GM21528 (cell line): ENCODE data around the gene FAM204A.

ENCODE experiments used
- ATAC-seq: cut with Tn5 transposase; IDR thresholded peaks from one replicate; pipeline ENCODE4 v1.9.1; 2021; ENCODE audit warnings: mild to moderate bottlenecking, moderate library complexity; ENCODE audit not compliant: unreplicated experiment, low FRiP score

FAM204A gene

DNA sequence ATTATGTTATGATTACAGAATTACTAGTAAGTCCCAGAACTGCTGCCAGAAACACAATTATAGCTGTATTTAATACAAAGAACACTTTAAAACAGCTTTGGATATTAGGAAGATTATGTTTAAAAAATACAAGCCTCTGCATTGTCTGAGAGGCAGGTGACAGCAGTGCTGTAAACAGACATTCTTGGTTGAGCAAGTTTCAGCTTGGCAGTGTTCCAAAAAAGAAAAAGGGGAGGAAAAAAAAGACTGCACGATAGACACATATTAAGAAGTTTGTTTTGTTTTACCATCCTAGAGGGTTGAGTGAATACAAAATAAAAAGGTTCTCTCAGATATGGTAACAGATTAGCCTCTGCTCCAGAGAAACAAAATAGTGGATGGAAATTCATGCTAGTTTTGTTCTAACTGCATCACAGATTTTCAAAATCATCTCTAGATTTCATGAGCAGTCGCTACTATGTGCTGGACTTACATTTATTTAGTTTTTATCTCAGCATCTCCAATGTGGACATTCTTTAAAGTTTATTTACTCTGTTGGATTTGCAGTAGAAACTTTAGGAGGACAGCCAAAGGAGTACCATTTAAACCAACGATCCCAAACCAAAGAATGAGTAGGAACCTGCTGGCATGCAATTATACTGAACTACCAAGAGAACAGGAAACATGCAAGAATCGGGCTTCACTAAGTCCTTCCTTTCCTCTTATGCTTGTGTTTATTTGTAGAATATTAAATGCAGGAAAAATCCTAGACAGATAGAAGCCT is 9.0 kb downstream of the FAM204A start:
- ATAC-seq = no peak

DNA sequence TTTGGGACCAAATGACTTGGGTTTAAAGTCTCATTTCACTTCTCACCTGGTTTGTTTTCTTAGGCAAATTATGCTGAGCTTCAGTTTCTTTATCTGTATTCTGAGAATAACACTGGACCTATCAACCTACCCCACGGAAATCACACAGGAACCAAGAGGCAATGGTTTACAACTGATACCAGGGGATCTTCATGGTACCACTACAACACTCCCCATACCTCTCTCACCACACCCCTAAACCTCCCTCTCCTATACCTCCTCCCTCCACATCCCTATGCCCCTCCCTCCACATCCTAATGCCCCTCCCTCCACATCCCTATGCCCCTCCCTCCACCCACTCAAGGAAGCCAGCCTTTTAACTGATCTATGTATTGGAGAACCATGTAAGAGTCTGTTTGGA is 9.9 kb downstream of the FAM204A start:
- peak; percentile 64 for ATAC-seq

DNA sequence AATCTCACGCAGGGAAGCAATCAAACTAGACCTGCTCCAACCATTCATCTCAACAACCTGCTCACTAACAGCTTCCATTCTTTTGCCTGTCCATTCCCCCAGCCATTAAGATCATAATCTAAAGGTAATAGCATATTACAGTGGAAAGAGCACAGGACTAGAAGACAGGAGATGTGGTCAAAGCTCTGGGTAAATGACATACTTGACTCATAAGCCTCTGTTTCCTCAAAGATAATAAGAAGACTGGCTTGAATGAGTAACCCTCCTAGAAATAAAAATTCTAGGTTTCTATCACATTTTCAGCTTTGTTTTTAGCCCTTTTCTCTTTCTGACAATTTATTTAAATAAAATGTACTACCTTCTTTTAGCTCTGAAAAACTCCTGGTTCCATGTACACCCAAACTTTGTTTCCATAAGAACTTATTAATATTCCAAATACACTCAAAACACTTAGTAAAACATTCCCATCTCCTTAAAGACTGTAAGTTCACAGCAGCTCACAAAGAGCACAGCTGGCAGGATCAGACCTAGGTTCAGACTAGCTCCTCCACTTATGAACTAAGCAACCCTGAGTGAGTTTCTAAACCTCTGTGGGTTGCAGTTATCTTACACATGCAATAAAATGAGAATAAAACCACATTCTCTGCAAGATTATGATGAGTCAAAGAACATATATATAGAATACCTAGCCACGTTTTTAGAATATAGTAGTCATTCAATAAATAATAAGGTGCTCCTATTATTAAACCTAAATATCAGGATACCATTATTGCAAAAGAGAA is 11.6 kb downstream of the FAM204A start:
- no peak for ATAC-seq

- no peak for ATAC-seq
These were observed 18.0 kb downstream of the FAM204A start for GRCh38 chr10:118324140-118324539.

DNA sequence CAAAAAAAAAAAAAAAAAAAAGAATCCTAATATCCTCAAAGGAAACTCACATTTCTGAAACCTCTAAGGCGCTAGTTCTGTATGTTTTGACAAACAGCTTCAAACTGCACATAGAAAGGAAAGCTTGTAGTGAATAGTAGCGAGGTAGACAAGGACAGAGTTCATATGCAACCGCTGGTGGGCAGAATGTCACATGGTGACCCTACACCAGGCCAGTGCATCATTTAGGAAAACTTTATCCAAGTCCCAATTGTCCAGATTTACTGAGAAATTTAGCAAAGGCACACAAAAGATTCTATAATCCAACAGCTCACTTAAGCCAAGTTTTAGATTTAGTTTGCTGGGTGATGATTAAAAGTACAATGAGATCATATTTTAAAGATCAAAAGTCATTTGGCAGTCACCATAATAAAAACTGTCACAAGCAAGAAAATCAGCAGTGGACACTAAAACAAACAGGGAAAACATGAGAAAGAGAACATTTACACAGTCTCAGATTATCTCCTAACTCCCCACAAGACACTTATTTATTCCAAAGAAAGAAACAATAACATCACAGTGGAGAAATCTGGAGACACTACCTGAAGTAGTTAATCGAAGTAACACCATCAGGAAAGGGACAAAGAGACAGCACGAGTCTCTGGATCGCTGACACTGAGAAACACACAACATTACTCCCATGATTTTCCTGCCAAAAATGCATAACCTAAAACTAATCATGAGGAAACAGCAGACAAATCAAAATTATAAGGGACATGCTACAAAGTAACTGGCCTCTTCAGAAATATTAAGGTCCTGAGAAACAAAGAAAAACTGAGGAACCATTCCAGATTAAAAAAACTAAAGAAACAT is 20.2 kb downstream of the FAM204A start:
- ATAC-seq = no peak

- no peak for ATAC-seq
These were observed 26.5 kb downstream of the FAM204A start for GRCh38 chr10:118315629-118316028.

DNA sequence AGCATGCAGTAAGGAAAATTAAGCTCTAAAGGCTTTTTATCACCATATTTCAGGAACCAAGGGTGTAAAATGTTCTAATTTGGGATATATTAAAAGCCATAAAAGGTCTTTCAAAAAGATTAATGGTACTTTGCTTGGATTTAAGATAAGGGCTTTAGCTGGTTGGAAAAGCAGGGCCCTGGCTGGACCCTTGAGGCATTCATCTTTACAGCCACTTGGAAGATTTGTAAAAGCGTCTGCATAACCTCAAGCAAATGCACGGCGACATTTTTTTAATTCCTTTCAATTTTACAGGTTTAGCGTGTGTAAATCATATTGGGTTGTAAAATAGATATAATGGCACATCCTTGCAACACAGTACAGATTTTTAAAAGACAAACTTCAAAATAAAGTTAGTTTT is 27.2 kb downstream of the FAM204A start:
- no peak for ATAC-seq

DNA sequence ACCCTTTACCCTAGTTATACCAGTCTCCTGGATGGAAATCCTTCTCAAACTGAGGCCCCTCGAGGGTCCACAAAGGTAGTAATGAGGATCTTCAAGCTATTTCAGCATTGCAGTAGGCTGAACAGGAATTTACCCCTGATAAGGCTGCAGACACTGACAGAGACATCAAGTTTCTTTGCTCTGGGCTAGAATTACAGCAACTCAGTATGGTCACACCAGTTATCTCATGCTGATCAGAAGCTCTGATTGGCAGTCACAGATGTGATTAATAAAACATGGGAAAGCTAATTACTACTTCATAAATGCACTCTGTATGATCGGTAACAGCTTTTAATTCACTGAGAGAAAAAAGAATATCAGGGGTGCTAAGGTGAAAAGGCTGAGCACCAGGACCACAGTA is 30.6 kb downstream of the FAM204A start:
- ATAC-seq = no peak

- ATAC-seq = no peak
These were observed 31.3 kb downstream of the FAM204A start for GRCh38 chr10:118310822-118311221.

DNA sequence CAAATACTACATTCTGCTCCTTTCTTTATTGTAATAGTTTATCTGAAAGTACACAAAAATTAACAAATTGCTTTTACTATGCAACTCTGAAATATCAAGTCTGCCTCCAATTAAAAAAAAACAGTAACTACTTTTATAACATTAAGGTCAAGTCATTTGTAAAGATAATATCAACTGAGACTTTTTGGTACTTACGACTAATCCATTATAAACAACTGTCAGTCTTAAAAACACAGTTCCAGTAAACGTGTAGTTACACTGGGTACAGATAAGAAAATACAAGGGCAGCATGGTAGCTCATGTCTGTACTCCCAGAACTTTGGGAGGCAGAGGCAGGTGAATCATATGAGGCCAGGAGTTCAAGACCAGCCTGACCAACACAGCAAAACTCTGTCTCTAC is 32.2 kb downstream of the FAM204A start:
- ATAC-seq = no peak

GRCh38 chr10:118308664-118309063 is 33.5 kb downstream of the FAM204A start:
- no peak for ATAC-seq

- ATAC-seq = no peak
These were observed 34.3 kb downstream of the FAM204A start for GRCh38 chr10:118307859-118308258.

GRCh38 chr10:118307220-118307619 is 34.9 kb downstream of the FAM204A start:
- no peak for ATAC-seq

GRCh38 chr10:118305730-118306129 is 36.4 kb downstream of the FAM204A start:
- ATAC-seq = no peak

DNA sequence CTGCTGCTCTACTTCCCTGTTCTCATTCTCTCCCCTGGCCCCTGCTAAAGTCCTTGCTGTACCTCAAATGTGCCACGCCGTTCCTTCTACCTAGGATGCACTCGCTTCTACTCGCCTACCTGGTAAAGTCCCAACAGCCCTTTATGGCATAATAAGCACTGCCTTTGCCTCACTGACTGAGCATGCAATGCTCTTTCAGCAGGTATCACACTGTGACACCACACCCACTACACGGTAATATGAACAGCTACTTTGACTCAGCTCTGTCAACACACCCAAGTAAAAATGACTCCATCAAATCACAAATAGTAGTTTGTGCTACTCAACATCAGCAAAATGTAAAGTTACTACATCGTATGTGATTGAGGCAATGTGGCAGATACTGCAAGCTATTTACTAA is 37.6 kb downstream of the FAM204A start:
- no peak for ATAC-seq

GRCh38 chr10:118301211-118301610 is 40.9 kb downstream of the FAM204A start:
- ATAC-seq = no peak

DNA sequence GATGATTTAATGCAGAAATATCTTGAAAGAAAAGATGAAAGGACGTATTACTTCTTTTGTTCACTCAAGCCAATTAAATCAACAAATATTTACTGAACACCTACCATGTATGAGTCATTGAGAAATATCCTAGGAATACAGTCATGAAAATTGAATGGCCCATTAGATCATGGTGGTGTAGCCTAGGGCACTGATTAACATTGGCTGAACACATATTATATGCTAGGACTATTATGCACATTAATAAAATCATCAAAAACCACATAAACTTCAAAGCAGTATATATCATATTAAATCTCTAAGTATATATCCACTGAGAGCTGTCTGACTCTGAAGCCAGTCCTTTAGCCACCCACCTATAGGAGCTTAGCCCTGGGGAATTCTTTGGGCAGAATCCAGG is 41.8 kb downstream of the FAM204A start:
- no peak for ATAC-seq

- ATAC-seq = no peak
These were observed 43.3 kb downstream of the FAM204A start for GRCh38 chr10:118298787-118299186.

DNA sequence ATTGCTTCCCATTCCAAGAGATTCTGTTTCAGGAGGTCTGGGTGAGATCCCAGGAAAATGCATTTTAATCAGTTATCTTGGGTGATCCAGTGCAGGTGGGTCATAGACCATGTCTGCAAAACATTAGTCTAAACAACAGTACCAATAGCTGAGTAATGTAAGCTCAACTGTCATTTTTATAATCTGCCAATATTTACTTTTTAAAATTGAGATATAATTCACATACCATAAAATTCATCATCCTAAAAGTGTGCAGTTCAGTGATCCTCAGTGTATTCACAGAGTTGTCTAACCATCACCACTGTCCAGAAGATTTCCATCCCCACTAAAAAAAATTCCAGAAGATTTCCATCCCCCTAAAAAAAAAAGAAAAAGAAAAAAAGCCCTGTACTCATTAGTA is 51.0 kb downstream of the FAM204A start:
- no peak for ATAC-seq

- ATAC-seq = no peak
These were observed 51.6 kb downstream of the FAM204A start for GRCh38 chr10:118290471-118290995.
